NB4 (cell line): Measurements from ENCODE around the gene LMO1.

Experiments used
- DNase-seq: peaks from one replicate; pipeline ENCODE4 v3.0.0; 2010; ENCODE audit warnings: low read depth
- H3K4me3 ChIP-seq: one replicate; pipeline ENCODE4 v1.5.1; 2011; ENCODE audit warnings: mild to moderate bottlenecking, low read depth, low read length, moderate library complexity
- MYC ChIP-seq: IDR thresholded peaks from 2 replicates; pipeline ENCODE4 v1.6.1; 2011; ENCODE audit warnings: low read depth, low read length
- POLR2A ChIP-seq: IDR thresholded peaks from 2 replicates; pipeline ENCODE4 v1.6.1; 2011; ENCODE audit warnings: mild to moderate bottlenecking; ENCODE audit not compliant: insufficient read length; ENCODE audit errors: extremely low read depth
- TF ChIP-seq, protein P1 (sequence below): IDR thresholded peaks from 2 replicates; pipeline ENCODE4 v1.6.1; 2011; ENCODE audit warnings: low read depth, low read length
- TF ChIP-seq, protein P2 (sequence below): IDR thresholded peaks from one replicate; pipeline ENCODE4 v1.5.1; 2012; ENCODE audit warnings: low read depth, low read length

Gene LMO1

DNA sequence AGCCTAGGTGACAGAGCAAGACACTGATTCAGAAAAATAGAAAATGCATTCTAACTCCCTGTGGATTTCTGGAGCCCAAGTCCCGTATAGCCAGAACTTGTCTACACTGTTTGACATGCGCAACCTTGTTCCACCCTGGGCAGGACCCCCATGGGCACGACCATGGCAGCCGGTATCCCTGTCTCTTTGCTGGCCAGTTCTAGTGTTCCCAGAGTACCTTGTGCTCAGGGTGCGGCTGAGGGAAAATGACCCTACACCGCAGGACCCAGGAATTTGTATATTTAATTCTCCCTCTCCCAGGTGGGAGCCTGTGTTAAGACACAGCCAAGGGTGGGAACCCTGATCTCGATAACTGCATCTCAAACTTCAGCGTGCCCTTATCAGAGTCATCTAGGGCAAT lies 58.1 kb downstream of the LMO1 start:
- H3K4me3 ChIP-seq = no peak overlapping the region
- no peak for TF ChIP-seq POLR2A
- TF ChIP-seq MYC = no peak
- TF ChIP-seq, protein P1, sequence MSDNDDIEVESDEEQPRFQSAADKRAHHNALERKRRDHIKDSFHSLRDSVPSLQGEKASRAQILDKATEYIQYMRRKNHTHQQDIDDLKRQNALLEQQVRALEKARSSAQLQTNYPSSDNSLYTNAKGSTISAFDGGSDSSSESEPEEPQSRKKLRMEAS = no peak
- TF ChIP-seq, protein P2, sequence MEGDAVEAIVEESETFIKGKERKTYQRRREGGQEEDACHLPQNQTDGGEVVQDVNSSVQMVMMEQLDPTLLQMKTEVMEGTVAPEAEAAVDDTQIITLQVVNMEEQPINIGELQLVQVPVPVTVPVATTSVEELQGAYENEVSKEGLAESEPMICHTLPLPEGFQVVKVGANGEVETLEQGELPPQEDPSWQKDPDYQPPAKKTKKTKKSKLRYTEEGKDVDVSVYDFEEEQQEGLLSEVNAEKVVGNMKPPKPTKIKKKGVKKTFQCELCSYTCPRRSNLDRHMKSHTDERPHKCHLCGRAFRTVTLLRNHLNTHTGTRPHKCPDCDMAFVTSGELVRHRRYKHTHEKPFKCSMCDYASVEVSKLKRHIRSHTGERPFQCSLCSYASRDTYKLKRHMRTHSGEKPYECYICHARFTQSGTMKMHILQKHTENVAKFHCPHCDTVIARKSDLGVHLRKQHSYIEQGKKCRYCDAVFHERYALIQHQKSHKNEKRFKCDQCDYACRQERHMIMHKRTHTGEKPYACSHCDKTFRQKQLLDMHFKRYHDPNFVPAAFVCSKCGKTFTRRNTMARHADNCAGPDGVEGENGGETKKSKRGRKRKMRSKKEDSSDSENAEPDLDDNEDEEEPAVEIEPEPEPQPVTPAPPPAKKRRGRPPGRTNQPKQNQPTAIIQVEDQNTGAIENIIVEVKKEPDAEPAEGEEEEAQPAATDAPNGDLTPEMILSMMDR = no peak
- no peak for DNase-seq

DNA sequence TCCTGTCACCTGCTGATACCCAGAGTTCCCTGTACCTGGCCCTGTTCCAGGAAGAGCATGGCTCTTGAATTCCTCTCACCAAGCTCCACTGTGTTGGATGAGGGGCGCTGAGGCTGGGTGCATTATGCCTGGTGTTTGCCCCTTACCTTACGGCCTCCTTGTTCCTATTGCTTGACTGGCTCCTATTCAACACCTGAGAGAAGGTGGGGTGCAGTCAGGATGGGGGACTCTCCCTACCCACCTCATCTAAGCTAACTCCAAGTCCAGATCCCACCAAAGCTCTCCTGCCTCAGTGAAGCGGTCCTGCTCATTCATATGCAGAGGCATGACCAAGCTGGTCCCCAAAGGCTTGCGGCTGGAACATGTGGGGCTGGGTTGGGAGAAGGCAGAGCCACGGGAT lies 59.1 kb downstream of the LMO1 start:
- no peak overlapping the region for H3K4me3 ChIP-seq
- no peak for DNase-seq
- TF ChIP-seq MYC (no peak), POLR2A (no peak)
- TF ChIP-seq, protein P1 = no peak
- TF ChIP-seq, protein P2 = no peak

DNA sequence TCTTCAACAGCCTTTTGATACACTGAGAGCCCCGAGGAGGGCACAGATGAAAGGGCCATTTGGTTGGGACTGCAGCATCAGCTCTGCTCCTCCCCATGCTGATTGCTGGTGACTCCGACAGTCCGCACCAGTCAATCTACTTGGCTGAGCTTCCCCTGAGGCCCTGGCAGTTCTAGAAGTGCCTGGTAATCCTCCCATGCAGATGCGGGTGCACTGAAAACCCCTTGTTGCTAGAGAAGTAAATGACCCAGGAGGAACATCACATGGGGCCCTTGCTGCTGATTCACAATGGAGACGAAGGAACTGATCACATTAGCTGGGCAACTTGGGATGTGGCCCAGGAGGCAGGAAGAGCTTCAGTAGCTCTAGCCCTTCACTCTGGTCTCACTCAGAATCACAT lies 59.7 kb downstream of the LMO1 start:
- DNase-seq = no peak
- TF ChIP-seq, protein P2 = no peak
- TF ChIP-seq POLR2A = no peak
- no peak overlapping the region for H3K4me3 ChIP-seq

DNA sequence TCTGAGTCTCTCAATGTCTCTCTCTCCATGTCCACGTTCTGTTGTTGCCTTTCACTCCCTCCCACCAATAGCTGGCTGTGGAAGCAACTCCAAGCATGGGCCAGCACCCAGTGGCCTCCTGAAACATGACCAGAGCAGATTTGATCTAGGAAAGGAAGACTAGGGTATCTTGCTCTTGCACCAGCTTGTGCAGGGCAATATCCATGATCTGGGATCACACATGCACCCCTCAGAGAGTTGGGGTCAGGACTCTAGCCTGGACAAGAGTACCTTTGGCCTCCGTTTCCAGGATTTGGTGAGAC lies 60.3 kb downstream of the LMO1 start:
- DNase-seq = no peak
- no peak overlapping the region for H3K4me3 ChIP-seq
- no peak for TF ChIP-seq MYC
- TF ChIP-seq, protein P2 = no peak
- TF ChIP-seq, protein P1 = no peak
- TF ChIP-seq POLR2A = no peak

DNA sequence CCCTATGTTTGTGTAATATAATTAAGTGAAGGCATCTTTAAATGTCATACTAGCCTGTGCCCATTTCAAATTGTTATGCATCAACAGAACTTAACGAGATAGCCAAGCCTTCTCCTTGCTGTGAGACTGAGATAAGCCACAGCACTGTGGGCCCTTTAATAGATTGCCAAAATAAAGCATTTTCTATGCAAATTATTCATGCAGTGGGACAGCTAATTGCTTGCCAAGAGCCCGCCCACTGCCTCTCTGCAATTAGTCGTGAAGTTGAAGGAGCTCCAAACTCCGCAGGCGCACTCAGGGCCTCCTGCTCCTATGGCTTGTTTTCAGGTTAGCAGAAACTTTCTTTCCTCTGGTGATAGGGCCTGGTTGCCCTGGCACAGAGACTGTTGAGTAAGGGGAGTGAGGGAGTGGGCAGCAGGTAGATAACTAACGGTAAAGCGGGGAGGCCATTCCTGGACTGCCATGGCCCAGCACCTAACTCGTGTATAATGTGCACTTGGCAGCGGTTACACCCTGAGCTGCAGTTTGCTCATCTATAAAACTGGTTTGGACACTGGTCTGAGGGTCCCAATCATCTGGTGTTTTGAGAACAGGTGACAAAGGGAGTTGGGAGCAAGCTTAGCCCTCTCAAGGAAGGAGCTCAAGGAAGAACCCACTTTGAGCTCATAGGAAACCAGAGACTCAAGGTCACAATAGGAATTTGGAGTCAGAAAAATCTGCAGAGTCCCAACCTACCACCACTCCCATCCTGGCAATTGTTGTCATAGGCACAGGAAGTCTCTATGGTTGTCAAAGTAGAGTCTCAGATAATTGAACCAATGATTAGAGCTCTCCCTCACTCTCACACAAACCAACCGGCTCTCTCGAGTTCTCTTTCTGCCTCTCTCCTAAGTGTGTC lies 60.9 kb downstream of the LMO1 start:
- TF ChIP-seq, protein P2 = no peak
- TF ChIP-seq, protein P1 = no peak
- no peak for TF ChIP-seq POLR2A
- no peak for TF ChIP-seq MYC
- DNase-seq = no peak
- H3K4me3 ChIP-seq = no peak overlapping the region

DNA sequence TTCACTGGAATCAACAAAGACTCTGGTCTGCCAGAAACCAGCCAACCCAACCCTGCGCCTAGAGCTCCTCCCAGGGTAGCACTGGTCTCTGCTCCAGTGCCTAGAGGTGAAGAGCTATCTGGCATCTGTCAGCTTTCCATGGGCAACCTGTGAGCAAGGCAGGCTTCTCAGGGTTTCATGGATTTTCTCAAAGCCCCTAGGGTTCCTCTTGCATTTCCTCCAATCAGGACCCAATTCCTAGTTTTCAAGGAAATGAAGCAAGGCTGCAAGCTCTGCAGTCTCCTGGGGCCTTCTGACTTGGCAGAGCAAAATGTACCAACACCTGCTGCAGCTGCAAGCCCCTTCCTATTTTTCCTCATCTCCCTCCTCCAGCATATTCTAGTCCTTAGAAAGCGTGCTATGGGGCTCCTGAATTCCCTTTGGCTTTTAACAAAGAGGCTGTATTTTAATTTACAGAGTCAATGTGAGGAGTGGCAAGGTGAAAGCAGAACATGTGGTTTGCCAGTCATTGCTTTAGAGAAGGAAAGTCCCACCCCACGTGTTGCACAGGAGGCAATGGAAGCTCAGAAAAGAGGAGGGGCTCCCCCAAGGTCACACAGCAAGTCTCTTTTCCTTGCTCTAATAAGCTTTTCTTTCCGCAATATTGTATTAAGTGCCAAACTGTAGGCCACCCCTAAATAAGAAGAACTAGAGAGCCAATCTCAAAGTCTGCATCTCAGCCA lies 61.9 kb downstream of the LMO1 start:
- no peak overlapping the region for H3K4me3 ChIP-seq
- TF ChIP-seq POLR2A (no peak), MYC (no peak)
- TF ChIP-seq, protein P1 = peak; percentile 86
- TF ChIP-seq, protein P2 = no peak
- peak; percentile 60 for DNase-seq
